ENCODE measurements around the gene GALNT17.

GALNT17 gene

DNA sequence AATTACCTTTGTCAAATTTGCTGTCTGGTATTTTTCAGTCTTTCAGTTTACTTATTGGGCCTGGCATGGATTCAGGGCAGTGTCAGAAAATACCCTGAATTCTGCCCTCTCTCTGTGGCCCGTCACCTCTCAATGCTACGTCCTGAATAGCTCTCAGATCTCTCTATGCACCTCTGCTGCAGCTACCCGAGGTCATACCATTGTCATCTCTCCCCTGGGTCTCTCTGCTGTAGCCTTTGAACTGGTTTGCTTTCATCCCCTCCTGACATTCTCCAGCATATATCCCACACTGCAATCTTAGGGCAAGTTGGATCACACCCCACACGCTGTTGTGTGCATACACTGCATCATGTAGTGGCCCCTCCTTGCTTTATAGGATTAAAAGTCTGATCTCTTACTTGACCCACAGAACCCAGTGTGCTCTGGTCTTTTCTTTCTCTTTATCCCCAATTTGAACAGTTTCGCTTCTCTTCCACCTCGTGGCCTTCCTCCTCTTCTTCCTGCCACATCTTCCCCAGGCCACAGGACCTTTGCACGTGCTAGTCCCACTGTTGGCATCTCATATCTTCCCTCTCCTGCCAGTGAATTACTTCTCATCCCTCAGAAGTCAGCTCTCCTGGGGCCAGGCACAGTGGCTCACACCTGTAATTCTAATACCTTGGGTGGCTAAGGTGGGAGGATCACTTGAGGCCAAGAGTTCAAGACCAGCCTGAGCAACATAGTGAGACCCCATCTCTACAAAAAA, 372.9 kb downstream of the GALNT17 start:
- no peak for DNase-seq (ENCODE audit: low spot score)

GRCh38 chr7:71506822-71507221, 374.9 kb downstream of the GALNT17 start:
- DNase-seq (ENCODE audit: low spot score), result no peak

DNA sequence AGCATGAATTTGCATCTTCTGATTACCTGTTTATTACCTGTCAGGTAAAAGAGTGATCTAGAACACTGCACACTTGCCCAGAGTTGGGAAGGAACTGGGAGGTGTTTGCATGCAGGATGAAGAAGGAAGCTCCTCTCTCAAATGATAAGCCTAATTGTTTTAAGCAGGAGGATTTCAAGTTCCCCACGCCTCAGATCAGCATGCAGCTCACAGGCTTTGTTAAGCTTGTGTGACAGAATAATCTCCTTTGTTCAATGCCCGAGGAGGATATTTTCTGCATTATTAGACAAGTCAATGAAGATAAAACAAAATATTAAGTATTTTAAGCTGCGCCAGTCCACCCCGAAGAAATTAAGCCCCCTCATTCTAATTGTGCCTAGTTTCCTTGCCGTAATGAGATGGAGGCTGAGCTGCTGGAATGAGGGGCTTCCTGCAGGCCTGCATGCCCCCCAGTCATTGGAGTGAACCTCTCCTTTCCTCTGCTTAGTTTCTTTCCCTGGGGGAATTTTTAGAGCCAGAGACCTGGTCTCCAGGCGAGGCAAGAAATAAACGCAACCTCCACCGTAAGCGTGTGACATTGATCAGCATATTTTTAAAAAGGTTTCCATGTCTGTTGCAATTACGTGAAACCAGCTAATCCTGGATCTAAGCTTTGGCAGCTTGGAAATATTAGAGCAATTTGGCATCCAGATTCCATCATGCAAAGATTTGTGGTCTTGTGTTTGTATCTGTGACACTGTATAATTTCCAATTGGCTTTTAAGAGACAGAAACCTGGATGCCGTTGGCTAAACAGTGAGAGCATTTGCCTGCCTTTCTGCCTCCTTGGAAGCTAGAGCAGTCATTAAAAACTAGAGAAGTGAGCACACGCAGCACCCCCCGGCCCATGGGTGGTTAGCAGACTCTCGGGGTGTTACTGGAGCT, 376.0 kb downstream of the GALNT17 start:
- DNase-seq (ENCODE audit: low spot score), result no peak

DNA sequence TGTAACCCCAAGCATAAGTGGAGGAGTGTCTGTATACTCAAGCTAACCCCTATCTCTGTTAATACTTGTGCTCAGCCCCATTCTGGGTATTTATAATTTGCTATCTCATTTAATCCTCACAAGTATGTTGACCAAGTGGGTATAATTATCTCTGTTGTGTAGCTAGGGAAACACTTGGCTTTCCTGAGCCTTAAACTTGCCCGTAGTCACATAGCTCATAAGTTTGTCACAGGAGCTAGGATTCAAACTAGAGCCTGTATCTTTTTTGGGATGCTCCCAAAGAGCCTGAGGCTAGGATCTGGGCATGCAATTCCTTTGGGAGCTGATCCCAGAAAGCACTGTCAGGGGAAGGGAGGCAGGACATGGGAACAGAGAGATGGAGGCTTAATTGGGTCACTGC, 377.4 kb downstream of the GALNT17 start:
- DNase-seq (ENCODE audit: low spot score), result no peak

- DNase-seq (ENCODE audit: low spot score), result no peak
These were observed 379.4 kb downstream of the GALNT17 start for GRCh38 chr7:71511361-71511807.

DNA sequence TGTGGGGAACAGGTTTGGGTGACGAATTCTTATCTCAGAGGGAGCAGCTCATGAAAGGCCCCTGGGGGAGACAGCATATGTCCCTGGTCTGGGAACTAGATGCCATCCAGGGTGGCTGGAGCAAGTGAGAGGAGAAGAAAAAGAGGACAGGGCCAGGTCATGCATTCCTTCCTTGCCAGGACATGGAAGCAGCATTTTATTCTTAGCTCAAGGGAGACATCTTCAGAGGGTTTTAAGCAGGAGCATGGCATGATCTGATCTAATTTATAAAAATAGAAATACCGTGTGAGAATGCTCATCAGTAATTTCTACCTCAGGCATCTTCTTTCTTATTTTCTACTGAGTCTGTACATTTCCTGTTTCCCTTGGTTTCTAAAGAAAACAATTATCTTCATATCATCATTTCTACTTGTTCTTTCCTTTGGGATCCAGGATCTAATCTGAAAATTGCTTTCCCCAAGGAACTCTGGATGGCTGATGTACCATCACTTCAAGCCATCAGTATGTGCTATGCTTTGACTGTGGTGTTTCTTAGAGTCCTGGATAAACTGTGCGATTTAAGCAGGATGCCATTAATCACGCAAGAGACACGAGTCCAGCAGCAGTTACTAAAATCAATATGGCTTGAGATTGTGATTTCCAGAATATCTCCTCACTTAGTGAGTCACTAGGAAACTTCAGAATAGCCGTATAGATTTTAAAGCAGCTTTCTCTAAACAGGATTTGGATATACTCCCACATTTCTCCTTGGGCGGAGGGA, 386.2 kb downstream of the GALNT17 start:
- no peak for DNase-seq (ENCODE audit: low spot score)

DNA sequence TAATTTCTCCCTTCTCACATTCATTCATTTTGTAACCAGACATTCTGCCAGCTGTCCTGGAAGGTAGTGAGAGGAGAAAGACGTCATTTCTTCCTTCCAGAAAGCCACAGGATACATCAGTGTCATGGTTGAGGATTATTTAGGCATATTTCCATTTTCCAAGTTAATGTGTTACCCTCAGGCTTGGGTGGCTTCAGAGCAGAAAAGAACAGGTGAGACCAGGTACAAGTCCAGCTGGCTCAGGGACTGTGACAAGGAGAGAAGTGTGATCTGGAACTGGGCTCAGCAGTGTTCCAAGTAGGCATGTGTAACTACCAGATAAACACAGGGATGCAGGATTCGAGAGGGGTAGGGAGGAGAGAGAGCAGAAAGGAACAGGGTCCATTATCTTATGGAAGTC, 386.9 kb downstream of the GALNT17 start:
- no peak for DNase-seq (ENCODE audit: low spot score)

- DNase-seq (ENCODE audit: low spot score), result no peak
These were observed 389.6 kb downstream of the GALNT17 start for GRCh38 chr7:71521506-71521905.

GRCh38 chr7:71526106-71526505, 394.2 kb downstream of the GALNT17 start:
- DNase-seq (ENCODE audit: low spot score), result no peak

- DNase-seq (ENCODE audit: low spot score), result no peak
These were observed 395.3 kb downstream of the GALNT17 start for GRCh38 chr7:71527213-71527612.

GRCh38 chr7:71535616-71536015, 403.7 kb downstream of the GALNT17 start:
- DNase-seq (ENCODE audit: low spot score), result no peak

DNA sequence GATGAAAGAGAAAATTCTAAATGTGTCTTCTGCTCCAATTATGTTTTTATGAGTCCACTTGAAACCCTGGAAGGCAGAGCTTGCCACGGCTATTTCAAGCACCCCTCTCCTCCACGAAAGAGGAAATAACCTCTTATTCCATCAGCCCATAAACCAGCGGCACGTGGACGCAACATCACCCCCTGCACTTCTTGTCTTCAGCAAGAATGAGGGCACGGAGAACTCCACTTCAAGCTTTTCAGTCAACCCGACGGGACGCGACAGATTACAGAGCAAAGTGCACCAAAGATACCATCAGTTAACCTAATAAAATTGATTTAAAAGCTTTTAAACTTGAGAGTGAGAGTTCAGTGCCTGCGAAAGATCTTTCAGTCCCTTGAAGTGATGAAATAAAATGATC, 406.3 kb downstream of the GALNT17 start:
- DNase-seq (ENCODE audit: low spot score), result no peak

DNA sequence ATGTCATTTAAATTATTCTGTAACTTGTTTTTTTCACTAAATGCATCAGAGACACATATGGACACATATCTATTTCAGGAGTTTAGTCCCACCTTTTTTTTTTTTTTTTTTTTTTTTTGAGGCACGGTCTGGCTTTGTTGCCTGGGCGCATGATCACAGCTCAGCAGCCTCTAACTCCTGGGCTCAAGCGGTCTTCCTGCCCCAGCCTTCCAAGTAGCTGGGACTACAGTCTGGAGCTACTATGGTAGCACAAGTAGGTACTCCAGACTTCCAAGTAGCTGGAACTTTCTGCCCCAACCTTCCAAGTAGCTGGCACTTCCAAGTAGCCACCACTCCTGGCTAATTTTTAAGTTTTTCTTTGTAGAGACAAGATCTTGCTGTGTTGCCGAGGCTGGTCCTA, 407.7 kb downstream of the GALNT17 start:
- no peak for DNase-seq (ENCODE audit: low spot score)

DNA sequence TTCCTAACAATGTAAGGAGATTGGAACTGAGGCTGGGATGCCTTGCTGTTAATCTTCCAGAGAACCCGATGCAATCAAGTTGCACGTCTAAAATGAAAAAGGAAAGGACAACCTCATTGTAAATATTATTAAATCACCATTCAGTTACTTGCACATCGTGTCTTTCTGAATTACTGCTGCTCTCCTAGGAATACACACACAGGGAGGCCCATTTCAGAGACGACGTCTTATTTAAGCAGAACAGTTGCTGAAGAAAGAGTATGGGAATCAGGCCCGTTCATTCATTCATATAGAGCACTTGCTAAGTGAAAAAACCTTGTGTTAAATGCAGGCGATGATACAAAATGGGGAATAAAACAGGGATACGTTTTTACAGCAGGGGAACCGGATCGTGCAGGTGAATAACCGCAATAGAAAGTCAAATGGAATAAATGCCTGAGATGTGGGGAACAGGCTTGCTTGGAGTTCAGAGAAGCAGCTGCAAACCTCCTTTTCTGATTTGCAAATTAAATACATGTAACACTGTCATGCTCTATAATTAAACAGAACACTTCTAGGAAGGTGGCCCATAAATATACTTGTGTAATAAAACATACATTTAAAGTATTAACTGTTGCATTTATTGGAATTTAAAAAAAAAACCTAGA, 409.9 kb downstream of the GALNT17 start:
- no peak for DNase-seq (ENCODE audit: low spot score)

DNA sequence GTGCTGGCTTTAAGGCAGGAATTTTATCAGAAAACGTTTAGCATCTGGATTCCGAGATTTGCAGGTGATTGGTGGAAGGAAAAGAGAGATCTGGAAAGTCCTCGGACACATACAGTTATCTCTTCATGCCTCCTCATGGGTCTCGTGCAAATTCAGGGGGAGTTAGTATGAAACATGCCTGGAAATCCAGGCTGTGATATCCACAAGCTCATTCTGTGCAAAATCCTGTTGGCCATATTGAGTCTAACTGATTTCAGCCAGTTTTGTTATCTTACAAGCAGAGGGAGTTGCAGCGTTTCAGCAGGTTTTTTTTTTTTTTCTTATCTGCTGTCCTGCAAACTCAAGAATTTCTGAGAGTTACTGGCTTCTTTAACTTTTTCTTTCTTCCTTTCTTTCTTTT, 411.5 kb downstream of the GALNT17 start:
- DNase-seq (ENCODE audit: low spot score), result no peak

DNA sequence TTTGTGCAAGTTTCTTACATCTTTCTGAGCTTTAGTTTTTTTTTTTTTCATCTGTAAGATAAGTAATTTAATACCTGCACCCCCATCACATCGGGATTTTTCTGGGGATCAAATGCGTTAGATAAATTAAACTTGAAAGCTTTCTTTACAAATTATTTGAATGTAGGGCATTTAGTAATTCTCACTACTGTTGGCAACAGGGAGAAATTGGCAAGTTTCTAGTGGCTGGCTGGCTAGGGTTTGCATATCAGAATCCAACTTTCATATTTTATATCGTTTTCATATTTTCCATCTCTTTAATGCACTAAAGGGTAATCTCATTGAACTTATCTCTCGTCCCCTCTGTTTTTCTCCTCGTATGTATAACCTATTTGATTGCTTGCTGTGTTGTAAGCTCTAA, 412.9 kb downstream of the GALNT17 start:
- DNase-seq (ENCODE audit: low spot score), result no peak

DNA sequence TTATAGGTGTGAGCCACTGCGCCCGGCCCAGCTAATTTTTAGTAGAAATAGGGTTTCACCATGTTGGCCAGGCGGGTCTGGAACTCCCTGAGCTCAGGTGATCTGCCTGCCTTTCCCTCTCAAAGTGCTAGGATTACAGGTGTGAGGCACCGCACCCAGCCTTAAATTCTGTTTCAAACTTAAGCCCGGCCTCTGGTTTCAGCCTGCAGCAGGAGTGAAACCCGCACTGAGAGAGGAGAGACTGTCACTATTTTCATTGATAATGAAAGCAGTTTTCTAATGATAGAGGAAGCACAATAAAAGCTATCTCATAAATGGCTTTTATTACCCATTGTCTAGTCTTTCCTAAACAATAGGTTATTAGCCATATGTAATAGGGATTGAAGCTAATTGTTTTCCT, 415.5 kb downstream of the GALNT17 start:
- DNase-seq (ENCODE audit: low spot score), result no peak

DNA sequence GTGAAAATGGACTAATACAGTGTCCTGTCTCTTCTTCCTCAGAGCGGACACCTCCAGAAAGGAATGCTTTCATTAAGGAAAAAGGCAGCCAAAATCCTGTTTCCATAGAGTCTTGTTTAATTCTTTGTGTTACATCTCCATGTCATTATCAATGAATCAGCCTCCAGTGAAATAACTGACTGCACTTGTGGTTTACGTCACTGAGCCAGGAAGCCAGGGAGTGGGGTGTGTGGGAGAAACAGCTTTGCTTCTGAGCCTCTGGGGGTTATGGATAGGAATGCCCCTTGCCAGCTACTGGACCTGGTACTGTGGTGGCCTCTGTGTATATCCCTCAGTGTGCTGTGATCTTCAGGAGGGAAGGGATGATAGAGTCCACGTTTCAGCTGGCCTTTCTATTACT, 416.8 kb downstream of the GALNT17 start:
- no peak for DNase-seq (ENCODE audit: low spot score)

DNA sequence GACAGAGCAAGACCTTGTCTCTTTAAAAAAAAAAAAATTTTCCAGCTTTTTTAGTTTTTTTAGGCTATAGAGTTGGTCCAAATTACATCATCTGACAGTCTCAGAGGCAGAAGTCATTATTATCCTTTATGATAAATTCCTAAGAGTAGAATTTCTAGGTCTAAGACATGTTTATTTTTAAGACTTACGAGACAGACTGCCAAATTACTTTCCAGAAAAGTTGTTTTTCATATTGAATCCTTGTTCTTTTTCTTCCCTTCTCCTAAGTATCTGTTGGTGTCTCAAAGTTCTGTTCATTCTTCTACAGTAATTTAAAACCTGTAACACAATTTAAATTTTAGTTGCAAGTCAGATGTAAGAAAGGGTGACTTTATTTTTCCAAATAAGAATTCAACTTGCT, 421.4 kb downstream of the GALNT17 start:
- no peak for DNase-seq (ENCODE audit: low spot score)

- DNase-seq (ENCODE audit: low spot score), result no peak
These were observed 423.8 kb downstream of the GALNT17 start for GRCh38 chr7:71555758-71556157.

DNA sequence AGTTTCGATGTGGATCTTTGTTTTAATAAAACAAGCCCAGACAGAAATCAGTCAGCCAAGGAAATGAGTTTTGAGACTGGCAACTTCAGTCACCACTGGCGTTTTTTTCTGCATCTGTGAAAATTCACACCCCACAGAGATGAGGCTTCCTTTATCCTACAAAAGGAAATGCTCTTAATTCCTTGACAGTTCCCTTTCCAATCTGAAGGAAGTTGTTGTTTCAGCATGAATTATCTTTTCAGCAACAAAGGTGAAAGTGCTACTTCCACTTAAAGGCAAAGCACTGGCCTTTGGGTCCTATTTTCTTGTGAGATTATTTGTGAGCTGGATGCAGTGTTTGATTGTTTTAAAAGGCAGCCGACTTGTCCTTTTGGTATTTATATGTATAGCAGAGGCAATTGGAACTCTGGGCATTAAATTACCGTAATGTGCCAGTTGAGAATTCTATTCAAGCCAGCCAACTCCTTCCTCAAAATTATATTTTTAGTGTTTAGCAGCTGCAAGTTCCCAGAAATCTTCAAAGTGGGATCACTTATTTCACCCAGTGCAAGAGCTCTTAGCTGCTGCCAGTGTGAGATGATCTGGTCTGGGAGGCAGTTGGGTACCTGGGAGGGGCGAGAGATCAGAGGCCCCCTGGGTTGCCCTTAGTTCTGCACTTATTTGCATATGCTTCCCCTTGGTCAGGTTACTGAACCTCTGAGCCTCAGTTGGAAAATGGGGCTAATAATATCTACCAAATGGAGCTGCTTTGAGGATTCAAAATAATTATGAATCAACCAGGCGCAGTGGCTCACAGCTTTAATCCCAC, 427.1 kb downstream of the GALNT17 start:
- no peak for DNase-seq (ENCODE audit: low spot score)
